HCT116 (cell line): ENCODE measurements around the gene PTPN1. TPM values are rescaled to one million over a fixed set of nuclear protein-coding genes. Genes with fewer than 3 reads are reported as not detected.
A peak's percentile ranks its signal among the peaks of the same experiment; 100 is the strongest.

ENCODE experiments used
- ATAC-seq: fragments of 200-7000 bp; cut with Tn5 transposase; 2 replicates; pipeline ENCODE4 v1.9.1; 2020; ENCODE audit warnings: mild to moderate bottlenecking, moderate library complexity
- BruUV-seq: library from RNA; stranded (reverse); fragments of 400-500 nt; replicated peaks from 2 replicates; lab custom pipeline; 2021; lab: Mats Ljungman, UMichigan
- CTCF ChIA-PET: fragments of 300-600 bp; sonication (Branson Sonifier 250); formaldehyde crosslinking; loops from one replicate; lab custom pipeline; 2021; ENCODE audit warnings: antibody characterized with exemption; lab: Charles Lee
- POLR2A ChIA-PET: fragments of 300-600, 350-600 bp; sonication (Branson Sonifier 250); formaldehyde crosslinking; loops from one replicate; lab custom pipeline; 2021; ENCODE audit warnings: antibody characterized with exemption; lab: Charles Lee
- RAD21 ChIA-PET, 2 experiments: fragments of 300-600 bp; sonication (Branson Sonifier 250); formaldehyde crosslinking; loops; one replicate each; lab custom pipeline; 2023; ENCODE audit warnings: low total read pairs in 2 of 2; ENCODE audit not compliant: uncharacterized antibody in 2 of 2, unreplicated experiment in 2 of 2, low non-redundant PET in 1 of 2; lab: Charles Lee
- DNase-seq: peaks from one replicate; pipeline ENCODE4 v3.0.0-alpha.2; 2010; ENCODE audit warnings: low read depth, low spot score
- H2AFZ ChIP-seq: fragments of 200-600 bp; shearing (Covaris generic), sonication (generic); 2 replicates; pipeline ENCODE4 v1.6.1; 2017; ENCODE audit warnings: low read depth, mixed run types, mixed read lengths, antibody characterized with exemption, low read length; ENCODE audit not compliant: poor library complexity, severe bottlenecking
- H3K27ac ChIP-seq: 2 replicates; pipeline ENCODE4 v1.5.1; 2012; ENCODE audit warnings: low read depth, low read length
- H3K27me3 ChIP-seq: fragments of 200-600 bp; sonication (generic); 2 replicates; pipeline ENCODE4 v1.6.1; 2016; ENCODE audit warnings: mixed run types, low read length, mixed read lengths; ENCODE audit not compliant: insufficient read depth
- H3K36me3 ChIP-seq, 2 experiments: fragments of 200-500 bp in 1 of 2; fragments of 200-600 bp in 1 of 2; sonication (Bioruptor generic) in 1 of 2; sonication (generic) in 1 of 2; 2 replicates each; pipeline versions ENCODE4 v1.5.1 to v1.6.1; 2014 to 2016; ENCODE audit warnings: low read length in 2 of 2, inconsistent platforms in 1 of 2, mixed read lengths in 1 of 2, mixed run types in 1 of 2; ENCODE audit not compliant: insufficient read depth in 2 of 2, control insufficient read depth in 1 of 2
- H3K4me1 ChIP-seq, 2 experiments: fragments of 200-600 bp in 1 of 2; sonication (generic) in 1 of 2; 2 replicates each; pipeline versions ENCODE4 v1.5.1 to v1.6.1; 2012 to 2017; ENCODE audit warnings: low read length in 2 of 2, inconsistent platforms in 1 of 2, mild to moderate bottlenecking in 1 of 2, mixed read lengths in 1 of 2, mixed run types in 1 of 2, moderate library complexity in 1 of 2; ENCODE audit not compliant: insufficient read depth in 2 of 2, control insufficient read depth in 1 of 2
- H3K4me2 ChIP-seq: fragments of 200-600 bp; sonication (generic); 2 replicates; pipeline ENCODE4 v1.6.1; 2017; ENCODE audit warnings: mixed run types, low read length, mixed read lengths
- H3K4me3 ChIP-seq, 2 experiments: fragments of 200-600 bp in 1 of 2; sonication (generic) in 1 of 2; replicated peaks in 1 of 2; 2 replicates each; pipeline ENCODE4 v1.5.1; 2011 to 2016; ENCODE audit warnings: low read length in 2 of 2, control low read depth in 1 of 2, low read depth in 1 of 2, mild to moderate bottlenecking in 1 of 2, mixed read lengths in 1 of 2, mixed run types in 1 of 2
- H3K79me2 ChIP-seq: fragments of 200-600 bp; sonication (generic); 2 replicates; pipeline ENCODE4 v1.6.1; 2017; ENCODE audit warnings: mild to moderate bottlenecking, mixed run types, low read length, moderate library complexity, mixed read lengths; ENCODE audit not compliant: insufficient read depth
- H3K9ac ChIP-seq: fragments of 200-600 bp; sonication (generic); 2 replicates; pipeline ENCODE4 v1.6.1; 2016; ENCODE audit warnings: low read length, mixed read lengths
- H3K9me2 ChIP-seq: fragments of 200-600 bp; sonication (generic), shearing (Covaris generic); 2 replicates; pipeline ENCODE4 v1.6.1; 2017; ENCODE audit warnings: mixed run types, mild to moderate bottlenecking, moderate library complexity; ENCODE audit not compliant: insufficient read depth
- H3K9me3 ChIP-seq, 2 experiments: fragments of 200-500 bp in 1 of 2; fragments of 200-600 bp in 1 of 2; sonication (Bioruptor generic) in 1 of 2; sonication (generic) in 1 of 2; 2 replicates each; pipeline ENCODE4 v1.6.1; 2014 to 2017; ENCODE audit warnings: low read length in 2 of 2, mixed read lengths in 2 of 2, inconsistent platforms in 1 of 2, low read depth in 1 of 2, mild to moderate bottlenecking in 1 of 2, mixed run types in 1 of 2, moderate library complexity in 1 of 2; ENCODE audit not compliant: control insufficient read depth in 1 of 2, insufficient read depth in 1 of 2
- H4K20me1 ChIP-seq: fragments of 200-600 bp; sonication (generic), shearing (Covaris generic); 2 replicates; pipeline ENCODE4 v1.6.1; 2017; ENCODE audit warnings: mixed run types, mild to moderate bottlenecking, moderate library complexity; ENCODE audit not compliant: insufficient read depth
- ATF3 ChIP-seq: IDR thresholded peaks from 2 replicates; pipeline ENCODE4 v1.6.1; 2012
- CBX3 ChIP-seq: IDR thresholded peaks from 2 replicates; pipeline ENCODE4 v1.6.1; 2012; ENCODE audit warnings: low read depth
- CEBPB ChIP-seq: IDR thresholded peaks from 2 replicates; pipeline ENCODE4 v1.6.1; 2012; ENCODE audit warnings: low read depth
- EGR1 ChIP-seq: IDR thresholded peaks from 2 replicates; pipeline ENCODE4 v1.6.1; 2012; ENCODE audit warnings: low read depth
- EZH2 ChIP-seq: fragments of 200-600 bp; sonication (generic); IDR thresholded peaks from 2 replicates; pipeline ENCODE4 v1.6.1; 2017; ENCODE audit warnings: antibody characterized with exemption, mixed run types
- EZH2phosphoT487 ChIP-seq: fragments of 200-600 bp; IDR thresholded peaks from 2 replicates; pipeline ENCODE4 v1.6.1; 2018; ENCODE audit warnings: antibody characterized with exemption, borderline replicate concordance
- FOSL1 ChIP-seq: IDR thresholded peaks from 2 replicates; pipeline ENCODE4 v1.6.1; 2012; ENCODE audit warnings: low read depth
- JUND ChIP-seq: IDR thresholded peaks from 2 replicates; pipeline ENCODE4 v1.6.1; 2012
- POLR2A ChIP-seq: IDR thresholded peaks from 2 replicates; pipeline ENCODE4 v1.7.0; 2011; ENCODE audit warnings: borderline replicate concordance; ENCODE audit not compliant: insufficient read depth, insufficient read length; ENCODE audit errors: extremely low read depth
- POLR2AphosphoS5 ChIP-seq: IDR thresholded peaks from 2 replicates; pipeline ENCODE4 v1.6.1; 2011; ENCODE audit warnings: mild to moderate bottlenecking, low read depth, low read length, moderate library complexity
- SIN3A ChIP-seq: IDR thresholded peaks from 2 replicates; pipeline ENCODE4 v1.6.1; 2012; ENCODE audit warnings: low read depth
- SP1 ChIP-seq: IDR thresholded peaks from 2 replicates; pipeline ENCODE4 v1.6.1; 2012; ENCODE audit warnings: low read depth
- SRF ChIP-seq: IDR thresholded peaks from 2 replicates; pipeline ENCODE4 v1.6.1; 2012; ENCODE audit warnings: low read depth
- TCF7L2 ChIP-seq: IDR thresholded peaks from 2 replicates; pipeline ENCODE4 v1.7.0; 2011; ENCODE audit warnings: borderline replicate concordance, inconsistent platforms; ENCODE audit not compliant: insufficient read depth, insufficient read length; ENCODE audit errors: extremely low read depth
- YY1 ChIP-seq: IDR thresholded peaks from 2 replicates; pipeline ENCODE4 v1.6.1; 2011; ENCODE audit warnings: low read length, low read depth, moderate library complexity, mild to moderate bottlenecking; ENCODE audit not compliant: insufficient replicate concordance; ENCODE audit errors: extremely low read depth
- ZBTB33 ChIP-seq: IDR thresholded peaks from 2 replicates; pipeline ENCODE4 v1.6.1; 2011; ENCODE audit warnings: mild to moderate bottlenecking, low read length, moderate library complexity; ENCODE audit not compliant: insufficient replicate concordance; ENCODE audit errors: extremely low read depth
- ZNF274 ChIP-seq: fragments of 200-500 bp; sonication (Bioruptor generic); IDR thresholded peaks from 2 replicates; pipeline ENCODE4 v1.6.1; 2014; ENCODE audit warnings: mild to moderate bottlenecking, low read depth, low read length, inconsistent platforms
- intact Hi-C: fragments of 100-400 bp; cut with micrococcal nuclease; formaldehyde crosslinking; loops from 2 replicates; pipeline ENCODE4 v1.10.0; 2022
- total RNA-seq: library from RNA; stranded (reverse); gene quantifications from one replicate; pipeline ENCODE4 v1.2.1, GENCODE V29; 2021; ENCODE audit not compliant: unreplicated experiment
- TF ChIP-seq, protein P1 (sequence below): IDR thresholded peaks from 2 replicates; pipeline ENCODE4 v1.6.1; 2012

PTPN1 gene
- total RNA-seq, 1 experiment from 2014 or later, result 47.5 TPM

DNA sequence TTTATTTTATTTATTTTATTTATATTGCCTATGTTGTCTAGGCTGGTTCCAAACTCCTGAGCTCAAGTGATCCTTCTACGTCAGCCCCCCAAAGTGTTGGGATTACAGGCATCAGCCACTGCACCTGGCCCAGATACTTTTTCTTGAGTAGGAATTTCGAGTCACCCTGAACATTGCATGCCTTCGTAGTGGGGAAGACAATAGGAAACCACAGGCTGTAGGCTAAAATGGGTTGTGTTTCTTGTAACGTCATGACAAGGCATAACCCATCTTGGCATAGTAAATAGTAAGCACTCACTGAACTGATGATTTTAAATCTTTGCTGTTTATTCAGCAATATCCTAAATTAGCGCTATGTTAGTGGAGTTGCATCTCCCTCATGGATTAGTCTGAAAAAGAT lies 34.9 kb downstream of the PTPN1 start:
- Histone ChIP-seq H3K4me3 (no peak overlapping the region), H3K4me1 (peaks cover 78 to 97% of the 10 kb centered on the region in 2 experiments), H2AFZ (no peak overlapping the region), H3K4me2 (no peak overlapping the region), H3K27ac (no peak overlapping the region), H3K27me3 (no peaks in the 10 kb centered on the region), H3K9me2 (no peaks in the 10 kb centered on the region), H3K79me2 (peaks cover 89% of the 10 kb centered on the region), H3K9ac (no peak overlapping the region), H3K9me3 (no peaks in the 10 kb centered on the region), H4K20me1 (no peaks in the 10 kb centered on the region), H3K36me3 (peaks cover 0 to 5% of the 10 kb centered on the region in 2 experiments; a peak in 1 of 4 replicates)
- ATAC-seq (no peak), DNase-seq (no peak)
- POLR2A ChIA-PET, result no interaction called here
- intact Hi-C loops, result no loop called here
- CTCF ChIA-PET, result no interaction called here
- no peak for TF ChIP-seq CEBPB
- TF ChIP-seq EGR1, result no peak
- no peak for TF ChIP-seq TCF7L2
- no peak for TF ChIP-seq ZNF274
- no peak for TF ChIP-seq SIN3A
- no peak for TF ChIP-seq CBX3
- TF ChIP-seq JUND, result no peak
- TF ChIP-seq SRF, result no peak
- no peak for TF ChIP-seq EZH2phosphoT487
- TF ChIP-seq, protein P1, sequence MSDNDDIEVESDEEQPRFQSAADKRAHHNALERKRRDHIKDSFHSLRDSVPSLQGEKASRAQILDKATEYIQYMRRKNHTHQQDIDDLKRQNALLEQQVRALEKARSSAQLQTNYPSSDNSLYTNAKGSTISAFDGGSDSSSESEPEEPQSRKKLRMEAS, result no peak
- no peak for TF ChIP-seq FOSL1
- no peak for TF ChIP-seq SP1
- RAD21 ChIA-PET, result no interaction called here
- BruUV-seq, result no TSS peak

GRCh38 chr20:50546729-50547314 lies 36.6 kb downstream of the PTPN1 start:
- Histone ChIP-seq H3K36me3 (peaks cover 0 to 5% of the 10 kb centered on the region in 2 experiments; a peak in 1 of 4 replicates), H2AFZ (no peak overlapping the region), H3K27ac (no peak overlapping the region), H3K4me3 (no peak overlapping the region), H3K27me3 (no peaks in the 10 kb centered on the region), H3K79me2 (peaks cover 99% of the 10 kb centered on the region), H3K9ac (peak overlapping the region; percentile 12), H4K20me1 (no peaks in the 10 kb centered on the region), H3K9me2 (no peaks in the 10 kb centered on the region), H3K4me2 (peak overlapping the region; percentile 14; the same call in 1 of the 2 replicates), H3K4me1 (peaks cover 76 to 97% of the 10 kb centered on the region in 2 experiments), H3K9me3 (no peaks in the 10 kb centered on the region)
- intact Hi-C loops, result no loop called here
- ChIA-PET CTCF (no interaction called here), POLR2A (interaction anchor here (1.9 kb wide), 1 partner anchor 11 kb away, joined by 5 read pairs; no protein-coding TSS in a partner anchor), RAD21 (no interaction called here)
- DNase-seq, result no peak
- no peak for ATAC-seq
- no TSS peak for BruUV-seq
- no peak for TF ChIP-seq EZH2
- no peak for TF ChIP-seq FOSL1
- TF ChIP-seq ATF3, result no peak
- TF ChIP-seq CBX3, result no peak
- TF ChIP-seq YY1, result no peak
- no peak for TF ChIP-seq POLR2A
- no peak for TF ChIP-seq ZBTB33
- TF ChIP-seq TCF7L2, result no peak
- TF ChIP-seq POLR2AphosphoS5, result no peak
- no peak for TF ChIP-seq CEBPB
- no peak for TF ChIP-seq EZH2phosphoT487
- TF ChIP-seq, protein P1, result no peak
